Hypothalamus (tissue), 51 donors: ENCODE data around the gene LCA5.
"Not testable (repeated sequence)": the region's sequence is repeated elsewhere in the genome, so short reads cannot be mapped to it uniquely, and the experiment has no call there.

ENCODE experiments used
- DNase-seq, 51 donors: peaks; one replicate each; lab custom pipeline; 2025; lab: John Stamatoyannopoulos, UW

The LCA5 gene

GRCh38 chr6:79468116-79468515 is 69.1 kb downstream of the LCA5 start:
- DNase-seq = no peak

- no peak for DNase-seq
Measured at GRCh38 chr6:79467716-79468115, 69.5 kb downstream of the LCA5 start.

DNA sequence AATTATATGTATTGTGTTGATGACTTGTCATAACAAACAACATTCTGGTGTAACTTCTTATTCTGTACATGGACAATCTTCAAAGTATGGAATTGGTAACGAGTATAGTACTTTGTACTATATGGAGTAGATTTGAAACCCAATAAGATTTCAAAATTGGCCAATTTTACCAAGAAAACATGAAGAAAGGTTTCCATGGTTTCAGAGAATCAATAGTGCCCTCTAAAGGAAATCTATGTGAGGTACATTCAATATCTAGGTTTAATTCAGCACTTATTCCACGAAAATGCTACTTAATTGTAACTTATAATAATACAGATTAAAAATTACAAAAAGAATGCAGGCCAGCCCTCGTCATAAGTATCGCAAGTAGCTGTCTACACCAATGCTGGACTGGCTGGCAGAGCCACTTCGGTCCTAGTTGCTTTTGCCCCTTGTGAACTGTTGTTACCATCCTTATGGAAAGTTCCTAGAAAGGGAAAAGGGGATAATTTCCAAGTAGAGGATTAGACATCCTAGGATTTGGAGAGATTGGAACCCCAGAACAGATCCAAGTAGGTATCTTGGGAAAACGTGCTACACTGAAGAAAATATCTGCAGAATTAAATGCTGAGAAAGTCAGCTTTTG is 70.9 kb downstream of the LCA5 start:
- no peak for DNase-seq

DNA sequence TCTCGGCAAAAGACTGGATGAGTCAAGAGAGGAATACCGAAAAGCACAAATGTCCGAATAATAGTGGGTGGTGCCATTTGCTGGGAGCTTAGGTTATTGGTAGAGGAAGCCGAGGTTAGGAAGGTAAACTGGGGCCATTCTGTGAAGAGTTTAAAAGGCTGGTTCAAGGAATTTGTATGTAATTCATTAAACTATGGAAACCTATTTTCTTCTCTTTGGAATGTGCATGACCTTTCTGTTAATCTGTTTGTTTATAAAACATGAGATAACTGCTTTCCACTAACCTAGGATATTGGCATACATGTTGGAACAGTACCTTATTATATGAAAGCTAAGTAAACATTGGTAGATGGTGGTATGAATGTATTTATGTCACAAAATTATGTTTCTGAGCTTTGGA is 71.8 kb downstream of the LCA5 start:
- DNase-seq = no peak

GRCh38 chr6:79463621-79464050 is 73.6 kb downstream of the LCA5 start:
- DNase-seq = no peak

- peak in 10 of 51 donors; percentile 2 to 50 (median 10) for DNase-seq
Measured at GRCh38 chr6:79461205-79461604, 76.0 kb downstream of the LCA5 start.

- no peak for DNase-seq
Measured at GRCh38 chr6:79455446-79455845, 81.8 kb downstream of the LCA5 start.

DNA sequence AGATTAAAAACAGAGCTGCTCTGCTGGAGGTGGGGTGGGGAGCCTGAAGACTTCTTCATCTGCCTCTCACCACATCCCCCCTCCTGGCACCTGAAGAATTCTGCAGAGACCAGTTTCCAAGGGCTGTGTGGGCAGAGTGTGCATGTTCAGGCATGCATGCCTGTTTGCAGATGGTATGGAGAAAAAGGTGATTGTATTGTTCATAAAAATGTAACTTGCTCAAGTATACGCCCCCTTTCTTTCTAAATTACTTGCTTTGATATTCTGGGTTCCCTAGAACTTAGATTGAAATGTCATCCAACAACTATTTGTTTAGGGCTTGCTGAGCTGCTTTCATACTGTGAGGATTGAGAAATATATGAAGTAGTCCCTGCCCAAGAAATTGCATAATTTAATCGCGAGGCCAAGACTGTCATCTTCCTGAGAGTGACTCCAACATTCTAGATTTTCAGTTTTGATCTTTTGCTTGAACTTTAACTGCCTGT is 83.6 kb downstream of the LCA5 start:
- DNase-seq = no peak

DNA sequence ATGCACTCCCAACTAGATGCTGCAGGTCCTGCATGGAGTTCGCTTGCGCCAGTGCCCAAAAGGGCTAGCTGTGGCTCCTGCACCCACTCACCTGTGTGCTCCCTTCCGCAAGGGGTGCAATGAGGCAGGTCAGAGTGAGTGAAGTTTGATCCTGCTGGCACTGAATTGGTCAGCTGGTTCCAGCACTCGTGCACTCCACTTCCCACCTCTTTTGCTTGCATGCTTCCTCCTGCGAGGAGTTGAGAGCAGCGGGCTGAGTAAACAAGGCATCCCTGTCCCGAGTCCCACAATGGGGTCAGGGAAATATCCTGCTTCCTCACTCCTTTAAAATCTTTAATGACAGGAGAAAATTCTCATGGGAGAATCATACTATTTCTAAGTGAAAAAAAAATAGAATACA is 86.2 kb downstream of the LCA5 start:
- no peak for DNase-seq

- DNase-seq = no peak
Measured at GRCh38 chr6:79446006-79446405, 91.2 kb downstream of the LCA5 start.

DNA sequence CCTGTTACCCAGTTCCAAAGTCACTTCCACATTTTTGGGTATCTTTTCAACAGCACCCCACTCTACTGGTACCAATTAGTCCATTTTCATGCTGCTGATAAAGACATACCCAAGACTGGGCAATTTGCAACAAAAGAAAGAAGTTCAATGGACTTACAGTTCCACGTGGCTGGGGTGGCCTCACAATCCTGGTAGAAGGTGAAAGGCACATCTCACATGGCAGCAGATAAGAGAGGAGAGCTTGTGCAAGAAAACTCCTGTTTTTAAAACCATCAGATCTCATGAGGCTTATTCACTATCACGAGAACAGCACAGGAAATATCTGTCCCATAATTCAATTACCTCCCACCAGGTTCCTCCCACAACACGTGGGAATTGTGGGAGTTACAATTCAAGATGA is 93.4 kb downstream of the LCA5 start:
- not testable (repeated sequence) for DNase-seq

DNA sequence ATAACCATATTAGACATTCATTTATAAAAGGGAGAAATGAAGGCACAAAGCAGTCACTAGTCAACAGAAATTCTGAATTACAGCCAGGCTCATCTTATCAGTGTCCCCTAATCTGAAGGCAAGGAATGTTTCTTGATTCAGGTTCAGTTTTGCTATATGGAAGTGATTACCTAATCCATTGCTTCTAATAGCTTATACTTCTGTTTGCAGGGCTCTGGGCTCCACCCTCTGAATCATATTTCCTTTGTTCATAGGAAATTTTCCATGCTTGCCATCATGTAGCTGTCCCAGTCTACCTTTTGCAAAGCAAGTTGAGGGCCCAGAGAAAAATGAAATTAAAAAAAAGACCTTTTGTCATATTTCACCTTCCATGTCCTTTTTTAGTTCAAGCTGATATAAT is 96.0 kb downstream of the LCA5 start:
- DNase-seq = no peak

GRCh38 chr6:79440598-79440997 is 96.6 kb downstream of the LCA5 start:
- DNase-seq = no peak

- DNase-seq = no peak
Measured at GRCh38 chr6:79438030-79438429, 99.2 kb downstream of the LCA5 start.

GRCh38 chr6:79436241-79436640 is 101.0 kb downstream of the LCA5 start:
- no peak for DNase-seq

GRCh38 chr6:79435746-79436145 is 101.5 kb downstream of the LCA5 start:
- no peak for DNase-seq
